HEK293 (cell line): ENCODE measurements around the gene NDUFC2.

ENCODE experiments used
- BCL11A ChIP-seq: fragments of 450-650 bp; formaldehyde crosslinking; IDR thresholded peaks from 2 replicates; pipeline ENCODE4 v1.5.1; 2016; ENCODE audit warnings: low read depth, missing biosample characterization, missing genetic modification characterization
- KLF16 ChIP-seq: fragments of 450-650 bp; formaldehyde crosslinking; IDR thresholded peaks from 2 replicates; pipeline ENCODE4 v1.5.1; 2017; ENCODE audit warnings: missing biosample characterization, missing genetic modification characterization
- PBX3 ChIP-seq: sonication (generic); formaldehyde crosslinking; IDR thresholded peaks from 2 replicates; pipeline ENCODE4 v1.8.1; 2022; ENCODE audit warnings: mild to moderate bottlenecking, moderate library complexity, missing genetic modification reagents
- REST ChIP-seq: fragments of 450-650 bp; formaldehyde crosslinking; IDR thresholded peaks from 2 replicates; pipeline ENCODE4 v1.5.1; 2016; ENCODE audit warnings: missing biosample characterization, missing genetic modification characterization
- SP7 ChIP-seq: fragments of 450-650 bp; formaldehyde crosslinking; IDR thresholded peaks from 2 replicates; pipeline ENCODE4 v1.5.1; 2016; ENCODE audit warnings: missing biosample characterization, missing genetic modification characterization
- ZFP41 ChIP-seq: fragments of 450-650 bp; formaldehyde crosslinking; IDR thresholded peaks from 2 replicates; pipeline ENCODE4 v1.5.1; 2016; ENCODE audit warnings: missing biosample characterization, missing genetic modification characterization, borderline replicate concordance
- ZNF24 ChIP-seq: fragments of 450-650 bp; formaldehyde crosslinking; IDR thresholded peaks from 2 replicates; pipeline ENCODE4 v1.5.1; 2016; ENCODE audit warnings: missing biosample characterization, missing genetic modification characterization
- ZNF501 ChIP-seq: fragments of 450-650 bp; formaldehyde crosslinking; IDR thresholded peaks from 2 replicates; pipeline ENCODE4 v1.5.1; 2016; ENCODE audit warnings: missing biosample characterization, missing genetic modification characterization
- ZNF600 ChIP-seq: fragments of 450-650 bp; formaldehyde crosslinking; IDR thresholded peaks from 2 replicates; pipeline ENCODE4 v1.5.1; 2016; ENCODE audit warnings: missing biosample characterization, missing genetic modification characterization
- ZNF639 ChIP-seq: fragments of 450-650 bp; formaldehyde crosslinking; IDR thresholded peaks from 2 replicates; pipeline ENCODE4 v1.5.1; 2016; ENCODE audit warnings: missing biosample characterization, missing genetic modification characterization
- ZNF704 ChIP-seq: fragments of 450-650 bp; formaldehyde crosslinking; IDR thresholded peaks from 2 replicates; pipeline ENCODE4 v1.5.1; 2016; ENCODE audit warnings: missing biosample characterization, missing genetic modification characterization
- ZNF785 ChIP-seq: fragments of 450-650 bp; formaldehyde crosslinking; IDR thresholded peaks from 2 replicates; pipeline ENCODE4 v1.5.1; 2016; ENCODE audit warnings: missing biosample characterization, missing genetic modification characterization
- TF ChIP-seq, protein P1 (sequence below): fragments of 450-650 bp; formaldehyde crosslinking; IDR thresholded peaks from 2 replicates; pipeline ENCODE4 v1.5.1; 2016; ENCODE audit warnings: missing biosample characterization, missing genetic modification characterization
- TF ChIP-seq, protein P2 (sequence below): fragments of 450-650 bp; formaldehyde crosslinking; IDR thresholded peaks from 2 replicates; pipeline ENCODE4 v1.5.1; 2016; ENCODE audit warnings: missing biosample characterization, missing genetic modification characterization

DNA sequence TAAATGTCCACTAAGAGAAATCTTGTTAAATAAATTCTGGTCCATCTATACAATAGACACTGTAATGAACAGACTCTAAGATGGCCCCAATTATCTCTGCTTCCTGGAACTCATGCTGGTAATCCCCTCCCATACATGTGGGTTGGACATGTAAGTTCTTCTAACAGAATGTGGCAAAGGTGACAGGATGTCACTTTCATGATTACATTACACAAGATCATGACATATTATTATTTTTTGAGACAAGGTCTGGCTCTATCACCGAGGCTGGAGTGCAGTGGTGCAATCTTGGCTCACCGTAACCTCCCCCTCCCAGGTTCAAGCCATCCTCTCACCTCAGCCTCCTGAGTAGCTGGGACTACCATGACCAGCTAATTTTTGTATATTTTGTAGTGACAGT, 14.6 kb upstream of the NDUFC2 start:
- TF ChIP-seq BCL11A (tag by site-specific recombination) (no peak), KLF16 (tag by site-specific recombination) (no peak), ZNF501 (tag by site-specific recombination) (no peak), REST (tag by site-specific recombination) (no peak), SP7 (tag by site-specific recombination) (no peak), ZNF704 (tag by site-specific recombination) (no peak), ZNF24 (tag by site-specific recombination) (no peak), PBX3 (CRISPR knock-in tag) (no peak), ZNF600 (no peak), ZFP41 (tag by site-specific recombination) (no peak), ZNF785 (tag by site-specific recombination) (no peak), ZNF639 (tag by site-specific recombination) (no peak)
- TF ChIP-seq, protein P1, sequence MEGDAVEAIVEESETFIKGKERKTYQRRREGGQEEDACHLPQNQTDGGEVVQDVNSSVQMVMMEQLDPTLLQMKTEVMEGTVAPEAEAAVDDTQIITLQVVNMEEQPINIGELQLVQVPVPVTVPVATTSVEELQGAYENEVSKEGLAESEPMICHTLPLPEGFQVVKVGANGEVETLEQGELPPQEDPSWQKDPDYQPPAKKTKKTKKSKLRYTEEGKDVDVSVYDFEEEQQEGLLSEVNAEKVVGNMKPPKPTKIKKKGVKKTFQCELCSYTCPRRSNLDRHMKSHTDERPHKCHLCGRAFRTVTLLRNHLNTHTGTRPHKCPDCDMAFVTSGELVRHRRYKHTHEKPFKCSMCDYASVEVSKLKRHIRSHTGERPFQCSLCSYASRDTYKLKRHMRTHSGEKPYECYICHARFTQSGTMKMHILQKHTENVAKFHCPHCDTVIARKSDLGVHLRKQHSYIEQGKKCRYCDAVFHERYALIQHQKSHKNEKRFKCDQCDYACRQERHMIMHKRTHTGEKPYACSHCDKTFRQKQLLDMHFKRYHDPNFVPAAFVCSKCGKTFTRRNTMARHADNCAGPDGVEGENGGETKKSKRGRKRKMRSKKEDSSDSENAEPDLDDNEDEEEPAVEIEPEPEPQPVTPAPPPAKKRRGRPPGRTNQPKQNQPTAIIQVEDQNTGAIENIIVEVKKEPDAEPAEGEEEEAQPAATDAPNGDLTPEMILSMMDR (tag by site-specific recombination), result no peak
- TF ChIP-seq, protein P2, sequence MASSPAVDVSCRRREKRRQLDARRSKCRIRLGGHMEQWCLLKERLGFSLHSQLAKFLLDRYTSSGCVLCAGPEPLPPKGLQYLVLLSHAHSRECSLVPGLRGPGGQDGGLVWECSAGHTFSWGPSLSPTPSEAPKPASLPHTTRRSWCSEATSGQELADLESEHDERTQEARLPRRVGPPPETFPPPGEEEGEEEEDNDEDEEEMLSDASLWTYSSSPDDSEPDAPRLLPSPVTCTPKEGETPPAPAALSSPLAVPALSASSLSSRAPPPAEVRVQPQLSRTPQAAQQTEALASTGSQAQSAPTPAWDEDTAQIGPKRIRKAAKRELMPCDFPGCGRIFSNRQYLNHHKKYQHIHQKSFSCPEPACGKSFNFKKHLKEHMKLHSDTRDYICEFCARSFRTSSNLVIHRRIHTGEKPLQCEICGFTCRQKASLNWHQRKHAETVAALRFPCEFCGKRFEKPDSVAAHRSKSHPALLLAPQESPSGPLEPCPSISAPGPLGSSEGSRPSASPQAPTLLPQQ (tag by site-specific recombination), result no peak
